HL-60 (cell line): Measurements from ENCODE around the gene CWH43.

Experiments used
- CTCF ChIP-seq: IDR thresholded peaks from one replicate; pipeline ENCODE4 v1.5.1; 2011; ENCODE audit warnings: low read length, control low read depth, inconsistent platforms; ENCODE audit not compliant: insufficient read depth
- POLR2AphosphoS5 ChIP-seq: IDR thresholded peaks from 2 replicates; pipeline ENCODE4 v1.6.1; 2012; ENCODE audit warnings: low read depth
- REST ChIP-seq: IDR thresholded peaks from 2 replicates; pipeline ENCODE4 v1.6.1; 2012; ENCODE audit warnings: low read depth; ENCODE audit not compliant: insufficient replicate concordance
- SPI1 ChIP-seq: IDR thresholded peaks from 2 replicates; pipeline ENCODE4 v1.6.1; 2012; ENCODE audit warnings: low read depth, mild to moderate bottlenecking, borderline replicate concordance

- no peak for TF ChIP-seq CTCF
- no peak for TF ChIP-seq POLR2AphosphoS5
- TF ChIP-seq REST: no peak
- no peak for TF ChIP-seq SPI1
Observed at GRCh38 chr4:48986654-48987164, 634 bp downstream of the CWH43 start.
